A549 (cell line): ENCODE measurements around the gene OSGIN1.

Experiments
- CHD2 ChIP-seq: fragments of 150-350 bp; IDR thresholded peaks from 2 replicates; pipeline ENCODE4 v1.6.1; 2014; ENCODE audit warnings: low read length; ENCODE audit not compliant: partially characterized antibody
- CHD4 ChIP-seq: fragments of 200-600 bp; sonication (generic); IDR thresholded peaks from 2 replicates; pipeline ENCODE4 v1.6.1; 2016; ENCODE audit warnings: antibody characterized with exemption, mild to moderate bottlenecking, borderline replicate concordance
- JUN ChIP-seq, 2 experiments: fragments of >200 bp; sonication (Bioruptor Twin); formaldehyde crosslinking; IDR thresholded peaks; 2 replicates in 1 of 2; 3 replicates in 1 of 2; pipeline ENCODE4 v1.6.1; 2016 to 2017
- RNF2 ChIP-seq: fragments of 200-600 bp; sonication (generic); IDR thresholded peaks from 2 replicates; pipeline ENCODE4 v1.6.1; 2016; ENCODE audit warnings: low read depth, mild to moderate bottlenecking, antibody characterized with exemption, moderate library complexity, borderline replicate concordance
- TF ChIP-seq, protein P1 (sequence below): fragments of >200 bp; sonication (Bioruptor Twin); formaldehyde crosslinking; IDR thresholded peaks from 3 replicates; pipeline ENCODE4 v1.5.1; 2016

DNA sequence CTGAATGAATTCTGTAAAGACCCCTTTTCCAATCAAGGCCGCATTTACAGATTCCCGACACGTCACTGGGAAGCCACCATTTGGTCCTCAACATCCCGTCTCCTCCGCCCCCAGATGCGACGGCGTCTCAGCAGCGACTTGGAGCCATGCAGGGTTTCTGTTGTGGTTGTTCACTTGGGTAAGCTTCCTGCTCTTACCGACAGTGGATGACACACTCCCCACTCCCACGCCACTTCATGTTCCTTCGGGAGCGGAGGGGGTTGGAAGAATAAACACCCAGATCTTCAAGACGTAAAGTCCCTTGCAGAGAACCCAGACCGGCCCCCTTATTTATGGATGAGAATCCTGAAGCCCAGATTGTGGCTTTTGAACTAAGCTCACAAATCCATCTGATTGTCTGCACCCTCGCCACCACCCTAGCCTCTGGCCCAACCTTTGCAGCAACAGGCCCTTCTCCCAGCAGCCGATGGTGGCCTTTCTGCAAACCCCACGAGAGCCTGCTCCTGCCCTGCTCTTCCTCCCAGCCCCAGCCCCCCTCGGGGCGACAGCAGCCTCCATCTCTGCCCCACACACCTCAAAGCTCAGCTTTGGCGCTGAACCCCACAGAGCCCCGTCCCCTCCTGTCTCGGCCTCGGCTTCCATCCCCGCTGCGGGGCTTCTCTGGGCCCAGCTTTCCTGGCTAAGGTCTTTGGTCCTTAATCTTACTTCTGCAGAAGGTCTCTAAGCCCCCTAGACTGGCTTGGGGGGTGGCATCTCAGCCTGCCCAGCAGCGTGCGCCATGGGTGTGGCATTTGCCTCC is 19.0 kb upstream of the OSGIN1 start:
- TF ChIP-seq, protein P1, sequence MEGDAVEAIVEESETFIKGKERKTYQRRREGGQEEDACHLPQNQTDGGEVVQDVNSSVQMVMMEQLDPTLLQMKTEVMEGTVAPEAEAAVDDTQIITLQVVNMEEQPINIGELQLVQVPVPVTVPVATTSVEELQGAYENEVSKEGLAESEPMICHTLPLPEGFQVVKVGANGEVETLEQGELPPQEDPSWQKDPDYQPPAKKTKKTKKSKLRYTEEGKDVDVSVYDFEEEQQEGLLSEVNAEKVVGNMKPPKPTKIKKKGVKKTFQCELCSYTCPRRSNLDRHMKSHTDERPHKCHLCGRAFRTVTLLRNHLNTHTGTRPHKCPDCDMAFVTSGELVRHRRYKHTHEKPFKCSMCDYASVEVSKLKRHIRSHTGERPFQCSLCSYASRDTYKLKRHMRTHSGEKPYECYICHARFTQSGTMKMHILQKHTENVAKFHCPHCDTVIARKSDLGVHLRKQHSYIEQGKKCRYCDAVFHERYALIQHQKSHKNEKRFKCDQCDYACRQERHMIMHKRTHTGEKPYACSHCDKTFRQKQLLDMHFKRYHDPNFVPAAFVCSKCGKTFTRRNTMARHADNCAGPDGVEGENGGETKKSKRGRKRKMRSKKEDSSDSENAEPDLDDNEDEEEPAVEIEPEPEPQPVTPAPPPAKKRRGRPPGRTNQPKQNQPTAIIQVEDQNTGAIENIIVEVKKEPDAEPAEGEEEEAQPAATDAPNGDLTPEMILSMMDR = no peak
- TF ChIP-seq CHD2 = no peak
- no peak for TF ChIP-seq JUN (IDR thresholded peaks at IDR 0.05)
- TF ChIP-seq CHD4 = no peak
- TF ChIP-seq RNF2 = no peak
